IPS DF 4.7 (cell line): Measurements from ENCODE around the gene RUFY2.
"Not testable (repeated sequence)": the region's sequence is repeated elsewhere in the genome, so short reads cannot be mapped to it uniquely, and the experiment has no call there.

Experiments
- DNase-seq: peaks from one replicate; pipeline ENCODE4 v3.0.0-alpha.2; 2013; ENCODE audit warnings: low spot score; ENCODE audit errors: extremely low read depth

Gene RUFY2, protein sequence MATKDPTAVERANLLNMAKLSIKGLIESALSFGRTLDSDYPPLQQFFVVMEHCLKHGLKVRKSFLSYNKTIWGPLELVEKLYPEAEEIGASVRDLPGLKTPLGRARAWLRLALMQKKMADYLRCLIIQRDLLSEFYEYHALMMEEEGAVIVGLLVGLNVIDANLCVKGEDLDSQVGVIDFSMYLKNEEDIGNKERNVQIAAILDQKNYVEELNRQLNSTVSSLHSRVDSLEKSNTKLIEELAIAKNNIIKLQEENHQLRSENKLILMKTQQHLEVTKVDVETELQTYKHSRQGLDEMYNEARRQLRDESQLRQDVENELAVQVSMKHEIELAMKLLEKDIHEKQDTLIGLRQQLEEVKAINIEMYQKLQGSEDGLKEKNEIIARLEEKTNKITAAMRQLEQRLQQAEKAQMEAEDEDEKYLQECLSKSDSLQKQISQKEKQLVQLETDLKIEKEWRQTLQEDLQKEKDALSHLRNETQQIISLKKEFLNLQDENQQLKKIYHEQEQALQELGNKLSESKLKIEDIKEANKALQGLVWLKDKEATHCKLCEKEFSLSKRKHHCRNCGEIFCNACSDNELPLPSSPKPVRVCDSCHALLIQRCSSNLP

GRCh38 chr10:68406815-68407548, at the start of gene RUFY2:
Gene RUFY2, minus strand, starts transcription at chr10:68407277. Its CDS starts 88 bp downstream, at chr10:68407189.
- DNase-seq: no peak

- not testable (repeated sequence) for DNase-seq
These were observed 42.6 kb upstream of the RUFY2 start for GRCh38 chr10:68449698-68450097.

DNA sequence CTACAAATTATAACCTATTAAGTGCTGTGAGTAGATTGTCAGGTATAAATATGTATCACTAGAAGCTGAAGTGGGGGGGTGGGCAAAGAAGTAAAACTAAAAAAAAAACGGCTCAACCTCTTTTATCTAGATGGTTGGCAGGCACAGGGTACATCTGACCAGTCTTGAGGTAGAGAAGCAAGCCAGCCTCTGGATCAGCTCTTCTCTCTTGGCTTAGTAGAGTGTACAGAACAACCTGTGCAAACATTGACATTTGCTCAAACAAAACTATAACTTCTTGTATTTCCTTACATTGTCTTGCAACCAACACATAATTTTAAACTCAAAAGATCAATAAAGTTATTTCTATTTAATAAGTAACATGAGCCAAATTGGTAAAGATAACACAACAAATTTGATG, 39.1 kb upstream of the RUFY2 start:
- no peak for DNase-seq

DNA sequence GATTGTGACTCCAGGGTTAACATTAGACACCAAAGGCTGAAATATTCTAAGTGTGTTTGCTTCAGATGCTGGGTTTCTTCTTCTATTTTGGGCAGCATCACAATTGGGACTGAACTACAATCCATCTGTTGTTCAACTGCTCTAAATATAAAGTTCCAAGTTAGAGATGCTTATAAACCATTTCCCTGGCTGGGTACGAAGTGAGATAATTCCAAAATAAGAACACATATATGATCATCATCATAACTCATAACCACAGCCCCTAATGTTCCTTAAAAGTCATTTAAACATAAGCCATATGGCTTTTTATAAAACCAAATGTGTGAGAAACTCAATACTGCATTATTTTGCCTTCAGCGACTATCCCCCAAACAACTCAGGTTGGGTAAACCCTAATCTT, 35.9 kb upstream of the RUFY2 start:
- no peak for DNase-seq

- DNase-seq: no peak
These were observed 33.8 kb upstream of the RUFY2 start for GRCh38 chr10:68440898-68441297.

DNA sequence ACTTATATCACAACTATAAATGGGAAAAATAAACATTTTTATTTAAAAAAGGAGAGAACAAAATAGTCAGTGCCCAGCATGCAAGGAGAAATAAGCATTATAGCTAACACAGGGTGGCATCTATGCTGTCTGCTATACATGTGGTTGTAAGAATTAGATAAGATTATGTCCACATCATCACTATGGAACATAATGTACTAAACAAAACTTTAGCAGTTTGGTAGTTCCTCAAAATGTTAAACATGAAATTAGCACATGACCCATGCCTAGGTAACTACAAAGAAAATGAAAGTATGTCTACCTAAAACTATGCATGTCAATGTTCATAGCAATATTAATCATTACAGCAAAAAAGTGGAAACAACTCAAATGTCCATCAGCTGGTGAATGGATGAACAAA, 28.7 kb upstream of the RUFY2 start:
- DNase-seq: no peak

- DNase-seq: no peak
These were observed 27.6 kb upstream of the RUFY2 start for GRCh38 chr10:68434657-68435056.

DNA sequence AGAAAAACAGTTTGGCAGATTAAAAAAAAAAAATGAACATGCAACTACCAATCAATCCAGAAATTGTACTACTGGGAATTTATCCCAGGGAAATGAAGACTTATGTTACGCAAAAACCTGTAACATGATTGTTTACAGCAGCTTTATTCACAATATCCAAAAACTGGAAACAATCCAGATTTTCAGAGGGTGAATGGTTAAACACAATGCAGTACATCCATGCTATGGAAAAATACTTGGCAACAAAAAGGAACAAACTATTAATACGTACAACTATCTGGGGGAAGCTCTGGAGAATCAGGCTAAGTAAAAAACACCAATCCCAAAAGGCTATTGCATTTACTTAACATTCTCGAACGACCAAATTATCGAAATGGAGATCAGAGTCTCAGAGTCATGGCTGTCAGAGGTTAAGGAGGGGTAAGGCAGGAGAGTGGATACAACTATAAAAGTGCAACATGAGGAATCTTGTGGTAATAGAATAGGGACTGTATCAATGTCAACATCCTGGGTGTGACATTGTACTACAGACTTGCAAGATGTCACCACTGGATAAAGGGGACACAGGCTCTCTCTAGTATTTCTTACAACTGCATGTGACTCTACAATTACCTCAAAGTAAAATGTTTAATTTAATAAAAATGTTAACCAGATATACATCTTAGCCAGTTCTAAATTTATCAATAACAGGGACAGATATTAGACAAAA, 21.5 kb upstream of the RUFY2 start:
- DNase-seq: no peak

DNA sequence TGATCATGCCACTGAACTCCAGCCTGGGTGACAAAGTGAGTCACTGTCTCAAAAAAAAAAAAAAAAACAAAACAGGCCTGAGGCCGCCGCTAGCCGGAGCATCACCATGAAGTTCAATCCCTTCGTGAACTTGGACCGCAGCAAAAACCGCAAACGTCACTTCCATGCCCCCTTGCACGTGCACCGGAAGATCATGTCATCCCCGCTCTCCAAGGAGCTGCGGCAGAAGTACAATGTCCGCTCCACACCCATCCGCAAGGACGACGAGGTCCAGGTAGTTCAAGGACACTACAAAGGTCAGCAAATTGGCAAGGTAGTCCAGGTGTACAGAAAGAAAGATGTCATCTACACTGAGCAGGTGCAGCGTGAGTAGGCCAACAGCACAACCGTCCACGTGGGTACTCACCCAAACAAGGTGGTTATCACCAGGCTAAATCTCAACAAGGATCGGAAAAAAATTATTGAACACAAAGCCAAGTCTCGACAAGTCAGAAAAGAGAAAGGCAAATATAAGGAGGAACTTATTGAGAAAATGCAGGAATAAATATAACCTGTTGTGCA, 17.5 kb upstream of the RUFY2 start:
- no peak for DNase-seq

GRCh38 chr10:68423522-68423921, 16.4 kb upstream of the RUFY2 start:
- no peak for DNase-seq

DNA sequence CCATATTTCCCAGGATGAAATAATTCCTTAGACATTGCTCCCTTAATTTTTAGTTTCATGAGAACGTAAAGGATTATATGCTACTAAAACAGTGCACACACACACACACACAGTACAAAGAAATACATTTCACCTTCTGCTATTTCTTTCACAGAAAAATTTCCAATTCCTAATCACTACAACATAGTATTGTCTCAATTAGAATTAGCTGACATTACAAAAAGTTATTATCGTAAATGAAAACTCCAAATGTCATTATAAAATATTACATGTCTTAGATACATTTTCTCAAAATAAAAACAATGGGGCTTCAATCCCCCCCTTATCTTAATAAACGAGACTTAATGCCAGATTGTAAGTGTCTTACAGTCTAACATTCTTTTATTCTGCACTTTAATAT, 12.3 kb upstream of the RUFY2 start:
- no peak for DNase-seq

GRCh38 chr10:68408898-68409518, 1.9 kb upstream of the RUFY2 start:
- no peak for DNase-seq

DNA sequence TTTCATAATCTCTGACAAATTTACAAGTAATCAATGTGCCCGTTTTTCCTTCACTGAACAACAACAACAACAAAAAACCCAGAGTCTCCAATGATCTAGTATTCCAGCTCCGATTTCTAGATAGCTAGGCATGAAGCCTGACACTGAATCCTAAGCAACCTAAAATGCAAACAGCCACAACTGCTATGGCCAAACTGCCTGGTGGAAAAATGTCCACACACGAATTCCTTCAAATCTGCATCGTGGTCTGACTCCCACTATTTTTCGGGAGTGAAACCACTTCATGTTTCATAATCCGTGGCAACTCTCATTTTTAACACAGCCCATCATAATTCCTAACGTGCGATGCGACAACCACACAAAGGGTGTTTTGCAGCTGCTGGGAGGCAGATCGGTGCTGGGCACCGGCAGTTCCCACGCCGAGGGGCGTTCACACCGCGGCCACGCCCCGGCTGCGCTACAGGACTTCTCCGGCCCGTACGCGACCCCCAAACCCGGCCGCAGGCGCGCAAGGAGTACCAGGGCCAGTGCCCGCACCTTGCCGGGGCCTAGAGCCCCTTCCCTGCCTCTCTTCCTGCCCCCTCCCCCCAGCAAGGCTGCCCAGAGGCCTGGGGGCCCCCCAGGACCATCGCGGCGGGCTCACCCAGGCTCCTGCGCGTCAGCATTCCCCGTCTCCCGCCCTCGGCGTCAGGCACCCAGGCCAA, 814 bp downstream of the RUFY2 start:
- no peak for DNase-seq

GRCh38 chr10:68403701-68404100, 3.4 kb downstream of the RUFY2 start:
- DNase-seq: no peak

GRCh38 chr10:68402276-68402675, 4.8 kb downstream of the RUFY2 start:
- DNase-seq: no peak

DNA sequence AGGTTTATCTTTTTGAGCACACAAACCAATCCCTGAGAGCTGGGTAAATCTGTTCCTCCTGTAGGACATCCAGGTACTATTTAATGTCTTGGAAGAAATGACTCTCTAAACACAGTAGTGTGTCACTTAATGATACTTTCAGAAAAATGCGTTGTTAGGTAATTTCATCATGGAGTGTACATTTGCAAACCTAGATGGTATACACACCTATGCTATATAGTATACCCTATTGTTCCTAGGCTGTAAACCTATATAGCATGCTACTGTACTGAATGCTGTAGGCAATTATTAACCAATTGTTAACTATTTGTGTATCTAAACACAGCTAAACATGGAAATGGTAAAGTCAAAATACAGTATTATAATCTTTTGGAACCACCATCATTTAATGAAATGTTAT, 10.1 kb downstream of the RUFY2 start:
- DNase-seq: no peak

DNA sequence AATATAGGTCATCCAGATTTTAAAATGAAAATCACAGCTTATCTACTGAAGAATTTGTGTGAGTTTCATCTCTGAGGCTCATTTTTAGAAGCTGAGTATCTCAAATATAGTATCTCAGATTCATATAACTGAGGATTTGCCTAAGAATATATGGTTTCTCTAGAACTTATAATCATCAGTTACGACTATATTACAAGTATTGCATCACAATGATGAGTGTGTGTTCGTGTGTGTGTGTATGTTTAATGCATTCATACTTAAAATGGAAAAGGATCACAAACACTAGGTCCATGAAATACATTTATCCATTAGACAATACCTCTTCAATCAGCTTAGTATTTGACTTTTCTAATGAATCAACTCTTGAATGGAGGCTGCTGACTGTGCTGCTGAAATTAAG, 21.3 kb downstream of the RUFY2 start:
- no peak for DNase-seq

DNA sequence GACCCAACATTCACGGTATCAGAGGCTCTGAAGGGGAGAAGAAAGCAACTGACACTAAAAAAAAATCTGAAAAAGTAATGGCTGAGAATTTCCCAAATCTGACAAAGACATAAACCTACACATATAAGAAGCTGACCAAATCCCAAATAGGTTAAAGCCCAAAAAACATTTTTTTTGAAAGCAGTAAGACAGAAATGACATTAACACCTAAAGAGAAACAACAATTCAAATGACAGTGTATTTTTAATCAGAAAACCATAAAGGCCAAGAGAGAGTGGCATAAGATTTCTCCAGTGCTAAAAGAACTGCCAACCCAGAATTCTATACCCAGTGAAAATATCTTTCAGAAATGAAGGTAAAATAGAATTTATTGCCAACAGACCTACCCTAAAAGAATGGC, 35.5 kb downstream of the RUFY2 start:
- no peak for DNase-seq

GRCh38 chr10:68367121-68367520, 40.0 kb downstream of the RUFY2 start:
- DNase-seq: no peak

GRCh38 chr10:68366600-68366999, 40.5 kb downstream of the RUFY2 start:
- no peak for DNase-seq
